ENCODE data around the gene EML4. TPM values are rescaled to one million over a fixed set of nuclear protein-coding genes. Genes with fewer than 3 reads are reported as not detected.

The EML4 gene
- total and polyA plus RNA-seq, 2 donors (not counting 1 experiment from before 2014, with no cell fraction given), result 49.4 to 134 TPM

DNA sequence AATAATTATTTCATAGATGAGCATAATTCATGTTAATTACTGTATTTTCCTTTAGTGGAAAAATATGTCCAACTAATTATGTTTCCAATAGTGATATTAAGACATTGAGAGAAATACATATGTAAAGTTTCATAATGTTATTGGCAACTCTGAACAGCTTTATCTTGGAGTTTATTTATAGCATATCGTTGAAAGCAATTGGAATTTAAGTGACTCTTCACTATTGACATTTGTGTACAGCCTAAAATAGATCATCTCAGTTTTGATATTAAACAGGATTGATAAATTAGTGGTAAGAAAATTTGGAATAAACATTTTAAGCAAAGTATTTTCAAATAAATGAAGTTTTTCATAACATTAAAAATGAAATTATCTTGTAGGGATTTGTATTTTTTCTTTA, 79.7 kb downstream of the EML4 start:
- no peak overlapping the region for H3K27ac Mint-ChIP-seq
- Histone ChIP-seq H3K79me2 (ENCODE audit: control insufficient read depth, insufficient read depth, low read length) (peaks cover 42% of the 10 kb centered on the region), H2AFZ (ENCODE audit: insufficient read depth, low read depth, low read length, poor library complexity, severe bottlenecking) (no peak overlapping the region), H3K4me2 (replicated peaks; ENCODE audit: low read depth, low read length, poor library complexity, severe bottlenecking) (no peak overlapping the region), H3K9me3 (ENCODE audit: control extremely low read depth in 1 of 3, control insufficient read depth in 2 of 3, insufficient read depth in 1 of 3, low read length in 2 of 3) (no peaks in the 10 kb centered on the region), H3K4me3 (ENCODE audit: control extremely low read depth in 1 of 5, extremely low read depth in 1 of 5, insufficient read depth in 1 of 5, low read depth in 2 of 5, low read length in 4 of 5) (no peak overlapping the region), H3K27ac (ENCODE audit: low read length in 2 of 2) (no peak overlapping the region), H4K20me1 (ENCODE audit: control insufficient read depth, insufficient read depth, low read length, poor library complexity, severe bottlenecking) (peaks cover 26% of the 10 kb centered on the region), H3K27me3 (replicated peaks in 1 of 4; ENCODE audit: control extremely low read depth in 1 of 4, control insufficient read depth in 3 of 4, insufficient read depth in 4 of 4, low read length in 3 of 4) (no peaks in the 10 kb centered on the region), H3K9ac (ENCODE audit: low read length) (no peak overlapping the region), H3K4me1 (ENCODE audit: control insufficient read depth in 2 of 2, insufficient read depth in 2 of 2, low read length in 2 of 2) (peaks cover 9 to 12% of the 10 kb centered on the region in 2 donors), H3K36me3 (replicated peaks in 1 of 2; ENCODE audit: control extremely low read depth in 1 of 2, control insufficient read depth in 1 of 2, extremely low read depth in 1 of 2, insufficient read depth in 2 of 2, low read length in 1 of 2) (peaks cover 0 to 51% of the 10 kb centered on the region in 2 experiments)
- ChIA-PET CTCF (interaction anchor here (1.0 to 1.5 kb wide), 2 partner anchors 9 to 154 kb away, joined by 3 to 4 read pairs; no protein-coding TSS in a partner anchor), POLR2A (no interaction called here)
- no peak for DNase-seq
- WGBS (ENCODE audit: insufficient coverage), result no CpG with 5 or more reads among the region's 1 CpG
- ATAC-seq (ENCODE audit: low read depth), result no peak
- no peak overlapping the region for H3K4me3 Mint-ChIP-seq
- H3K4me1 Mint-ChIP-seq, result peaks cover 41% of the 10 kb centered on the region
- intact Hi-C loops (cut with micrococcal nuclease), result no loop called here
- no peaks in the 10 kb centered on the region for H3K27me3 Mint-ChIP-seq
- no peaks in the 10 kb centered on the region for H3K9me3 Mint-ChIP-seq (ENCODE audit: insufficient read depth)
- TF ChIP-seq, protein P1, sequence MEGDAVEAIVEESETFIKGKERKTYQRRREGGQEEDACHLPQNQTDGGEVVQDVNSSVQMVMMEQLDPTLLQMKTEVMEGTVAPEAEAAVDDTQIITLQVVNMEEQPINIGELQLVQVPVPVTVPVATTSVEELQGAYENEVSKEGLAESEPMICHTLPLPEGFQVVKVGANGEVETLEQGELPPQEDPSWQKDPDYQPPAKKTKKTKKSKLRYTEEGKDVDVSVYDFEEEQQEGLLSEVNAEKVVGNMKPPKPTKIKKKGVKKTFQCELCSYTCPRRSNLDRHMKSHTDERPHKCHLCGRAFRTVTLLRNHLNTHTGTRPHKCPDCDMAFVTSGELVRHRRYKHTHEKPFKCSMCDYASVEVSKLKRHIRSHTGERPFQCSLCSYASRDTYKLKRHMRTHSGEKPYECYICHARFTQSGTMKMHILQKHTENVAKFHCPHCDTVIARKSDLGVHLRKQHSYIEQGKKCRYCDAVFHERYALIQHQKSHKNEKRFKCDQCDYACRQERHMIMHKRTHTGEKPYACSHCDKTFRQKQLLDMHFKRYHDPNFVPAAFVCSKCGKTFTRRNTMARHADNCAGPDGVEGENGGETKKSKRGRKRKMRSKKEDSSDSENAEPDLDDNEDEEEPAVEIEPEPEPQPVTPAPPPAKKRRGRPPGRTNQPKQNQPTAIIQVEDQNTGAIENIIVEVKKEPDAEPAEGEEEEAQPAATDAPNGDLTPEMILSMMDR (IDR thresholded peaks at IDR 0.05), result no peak
- no peak for TF ChIP-seq EZH2 (IDR thresholded peaks at IDR 0.05; ENCODE audit: borderline replicate concordance, insufficient read depth, low read depth, low read length, poor library complexity, severe bottlenecking)

DNA sequence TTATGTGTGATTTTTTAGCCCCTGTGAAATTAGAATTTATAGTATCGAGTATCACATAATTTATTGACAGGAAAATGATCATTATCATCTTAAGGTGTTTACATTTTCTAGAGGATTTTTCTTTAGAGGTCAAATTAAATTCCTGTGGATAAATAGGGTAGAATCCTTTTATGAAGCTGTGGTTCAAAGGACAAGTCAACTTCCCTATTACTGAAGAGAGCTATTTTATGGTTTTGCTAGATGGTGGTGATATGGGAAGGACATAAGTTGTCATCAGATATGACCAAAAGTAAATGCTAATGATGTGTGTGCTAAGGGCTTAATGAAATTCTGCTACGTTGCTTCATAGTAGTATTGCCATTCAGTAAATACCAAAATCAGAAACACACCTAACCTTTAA, 80.1 kb downstream of the EML4 start:
- DNase-seq, result no peak
- intact Hi-C loops (cut with micrococcal nuclease), result no loop called here

More for the DNA sequence above, 80.1 kb downstream of the EML4 start:
- H3K27ac Mint-ChIP-seq, result no peak overlapping the region
- Histone ChIP-seq H3K36me3 (replicated peaks in 1 of 2; ENCODE audit: control extremely low read depth in 1 of 2, control insufficient read depth in 1 of 2, extremely low read depth in 1 of 2, insufficient read depth in 2 of 2, low read length in 1 of 2) (peaks cover 0 to 51% of the 10 kb centered on the region in 2 experiments), H3K4me1 (ENCODE audit: control insufficient read depth in 2 of 2, insufficient read depth in 2 of 2, low read length in 2 of 2) (peaks cover 12 to 14% of the 10 kb centered on the region in 2 donors), H2AFZ (ENCODE audit: insufficient read depth, low read depth, low read length, poor library complexity, severe bottlenecking) (no peak overlapping the region), H3K9ac (ENCODE audit: low read length) (no peak overlapping the region), H3K79me2 (ENCODE audit: control insufficient read depth, insufficient read depth, low read length) (peaks cover 44% of the 10 kb centered on the region), H3K27ac (ENCODE audit: low read length in 2 of 2) (peak overlapping the region in 1 of 2 donors; percentile 50), H3K4me2 (replicated peaks; ENCODE audit: low read depth, low read length, poor library complexity, severe bottlenecking) (no peak overlapping the region), H3K27me3 (replicated peaks in 1 of 4; ENCODE audit: control extremely low read depth in 1 of 4, control insufficient read depth in 3 of 4, insufficient read depth in 4 of 4, low read length in 3 of 4) (no peaks in the 10 kb centered on the region), H3K9me3 (ENCODE audit: control extremely low read depth in 1 of 3, control insufficient read depth in 2 of 3, insufficient read depth in 1 of 3, low read length in 2 of 3) (peaks cover 0 to 4% (median 2%) of the 10 kb centered on the region in 3 donors), H4K20me1 (ENCODE audit: control insufficient read depth, insufficient read depth, low read length, poor library complexity, severe bottlenecking) (peaks cover 22% of the 10 kb centered on the region), H3K4me3 (ENCODE audit: control extremely low read depth in 1 of 5, extremely low read depth in 1 of 5, insufficient read depth in 1 of 5, low read depth in 2 of 5, low read length in 4 of 5) (no peak overlapping the region)
- POLR2A ChIA-PET, result no interaction called here
- no CpG with 5 or more reads among the region's 2 CpGs for WGBS (ENCODE audit: insufficient coverage)
- TF ChIP-seq, protein P1 (IDR thresholded peaks at IDR 0.05), result no peak
- no peak for TF ChIP-seq EZH2 (IDR thresholded peaks at IDR 0.05; ENCODE audit: borderline replicate concordance, insufficient read depth, low read depth, low read length, poor library complexity, severe bottlenecking)
- H3K27me3 Mint-ChIP-seq, result no peaks in the 10 kb centered on the region
- H3K4me1 Mint-ChIP-seq, result peaks cover 46% of the 10 kb centered on the region
- ATAC-seq (ENCODE audit: low read depth), result no peak
- CTCF ChIA-PET, result interaction anchor here (1.0 to 1.5 kb wide), 2 partner anchors 10 to 154 kb away, joined by 3 to 4 read pairs; no protein-coding TSS in a partner anchor
- H3K4me3 Mint-ChIP-seq, result no peak overlapping the region
- H3K9me3 Mint-ChIP-seq (ENCODE audit: insufficient read depth), result no peaks in the 10 kb centered on the region
